HG02870 (cell line): ENCODE data around the gene CSF3R.

Experiments
- ATAC-seq: cut with Tn5 transposase; IDR thresholded peaks from one replicate; pipeline ENCODE4 v1.9.1; 2021; ENCODE audit warnings: mild to moderate bottlenecking, moderate library complexity; ENCODE audit not compliant: unreplicated experiment

Gene CSF3R

GRCh38 chr1:36482724-36483388 is at the start of gene CSF3R:
CSF3R (minus strand) TSS chr1:36482913; CDS start chr1:36479496, 3,417 bp downstream.
- no peak for ATAC-seq

DNA sequence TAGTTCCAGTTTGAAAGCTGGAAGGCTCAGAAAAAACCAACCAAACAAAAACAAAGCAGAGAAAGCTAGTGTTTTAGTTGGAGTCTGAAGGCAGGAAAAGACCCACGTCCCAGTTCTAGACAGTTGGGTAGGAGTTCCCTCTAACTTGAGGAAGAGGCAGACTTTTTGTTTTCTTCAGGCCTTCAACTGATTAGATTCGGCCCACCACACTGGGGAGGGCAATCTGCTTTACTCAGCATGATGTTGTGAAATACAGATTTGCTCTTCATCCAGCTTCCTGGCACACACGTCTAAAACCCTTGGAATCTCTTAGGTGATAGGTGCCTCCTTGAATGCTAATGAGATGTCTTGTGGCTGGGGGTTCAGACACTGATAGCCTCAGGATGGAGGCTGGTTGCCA is 49.1 kb upstream of the CSF3R start:
- no peak for ATAC-seq

DNA sequence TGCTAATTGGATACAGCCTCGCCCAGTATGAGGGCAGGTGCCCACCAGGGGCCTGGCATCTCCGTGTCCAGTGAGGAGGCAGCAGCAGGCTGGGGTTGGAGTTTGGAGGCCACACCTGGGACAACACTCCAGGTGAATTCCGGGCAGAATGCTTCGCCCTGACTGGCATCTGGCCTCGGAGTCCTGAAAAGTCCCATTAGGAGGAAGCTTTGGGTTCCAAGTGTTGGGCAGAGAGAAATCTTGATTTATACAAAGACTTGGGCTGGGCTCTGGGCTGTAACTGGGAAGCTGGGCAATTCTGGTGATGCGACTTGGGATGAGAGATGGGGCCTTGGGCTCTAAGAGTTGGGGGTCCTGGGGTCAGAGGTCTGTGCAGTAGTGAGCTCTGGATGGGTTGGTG is 48.1 kb upstream of the CSF3R start:
- no peak for ATAC-seq

DNA sequence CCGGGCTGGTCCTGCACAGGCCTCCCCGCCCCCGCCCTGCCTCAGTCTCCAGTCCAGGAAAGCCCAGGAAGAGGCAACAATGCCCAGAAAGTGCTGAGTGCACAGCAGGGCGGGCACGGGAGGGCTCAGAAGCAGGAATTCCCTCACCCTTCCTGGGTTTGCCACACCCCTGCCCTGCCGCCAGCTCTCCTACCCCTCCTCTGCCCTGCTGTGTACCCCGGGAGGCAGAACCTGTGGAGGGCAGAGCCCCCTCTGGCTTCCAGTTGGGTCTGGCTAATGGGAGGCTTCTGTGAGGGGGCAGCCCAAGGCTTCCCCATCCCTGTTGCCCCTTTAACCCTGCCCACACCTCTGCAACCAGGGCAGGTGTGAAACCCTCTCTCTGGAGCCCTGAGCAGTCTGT is 47.5 kb upstream of the CSF3R start:
- no peak for ATAC-seq

- no peak for ATAC-seq
These were observed 47.1 kb upstream of the CSF3R start for GRCh38 chr1:36529769-36530260.

DNA sequence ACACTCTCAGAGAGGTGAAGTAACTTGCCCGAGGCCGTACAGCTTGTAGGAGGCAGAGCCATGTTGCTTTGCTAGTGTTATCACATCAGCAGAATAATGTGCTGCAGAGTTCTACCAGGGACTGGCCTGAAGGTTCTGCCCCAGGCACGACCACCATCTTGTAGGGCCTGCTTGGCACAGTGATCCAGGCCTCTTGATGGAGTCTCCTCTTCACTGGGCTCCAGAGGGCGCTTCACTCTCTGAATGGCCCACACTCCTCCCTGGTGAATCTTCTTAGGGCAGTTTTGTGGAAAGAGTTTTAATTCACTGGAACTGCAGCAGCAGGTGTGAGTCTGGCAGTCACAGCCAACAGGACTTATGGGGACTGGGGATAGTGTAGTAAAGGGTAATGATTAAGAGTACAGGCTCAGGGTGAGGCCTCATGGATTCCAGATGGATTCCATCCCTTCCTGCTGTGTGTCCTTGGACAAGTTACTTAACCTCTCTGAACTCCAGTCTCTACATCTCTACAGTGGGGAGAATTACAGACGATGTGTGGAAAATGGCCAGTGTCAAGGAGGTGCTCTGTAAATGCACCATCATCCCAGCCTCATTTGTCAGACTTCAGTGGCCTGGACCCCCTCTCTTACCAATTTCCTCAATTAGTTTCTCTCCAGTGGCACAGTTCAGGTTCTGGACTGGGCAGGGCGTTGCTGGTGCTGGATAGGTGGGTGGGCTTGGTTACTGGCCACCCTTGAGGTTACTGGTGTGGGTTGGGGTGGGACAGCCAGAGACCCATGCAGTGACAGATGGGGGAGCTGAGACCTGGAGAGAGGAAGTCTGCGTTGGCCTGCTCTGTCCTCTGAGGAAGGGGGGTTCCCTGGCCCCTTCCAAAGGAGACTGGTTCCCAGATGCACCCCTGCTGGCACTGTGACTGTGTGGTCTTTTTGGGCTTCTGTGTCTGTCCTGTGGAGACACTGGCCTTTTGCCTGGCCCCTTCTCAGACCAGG is 45.9 kb upstream of the CSF3R start:
- no peak for ATAC-seq

DNA sequence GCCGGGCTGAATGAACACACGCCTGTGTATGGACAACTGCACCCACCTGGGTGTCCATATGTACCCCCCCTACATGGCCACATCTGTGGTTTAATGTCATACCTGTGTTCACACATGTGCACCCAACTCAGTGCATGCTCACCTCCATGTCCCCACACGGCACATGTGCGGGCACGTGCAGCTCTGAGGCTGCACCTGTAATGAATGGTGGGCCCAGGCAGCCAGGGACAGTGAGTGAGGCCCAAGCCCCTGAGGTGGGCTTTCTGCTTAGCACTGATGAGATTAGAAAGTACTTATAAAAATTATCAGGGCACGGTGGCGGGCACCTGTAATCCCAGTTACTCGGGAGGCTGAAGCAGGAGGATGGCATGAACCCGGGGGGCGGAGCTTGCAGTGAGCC is 42.5 kb upstream of the CSF3R start:
- no peak for ATAC-seq

- no peak for ATAC-seq
These were observed 41.8 kb upstream of the CSF3R start for GRCh38 chr1:36524359-36525062.

DNA sequence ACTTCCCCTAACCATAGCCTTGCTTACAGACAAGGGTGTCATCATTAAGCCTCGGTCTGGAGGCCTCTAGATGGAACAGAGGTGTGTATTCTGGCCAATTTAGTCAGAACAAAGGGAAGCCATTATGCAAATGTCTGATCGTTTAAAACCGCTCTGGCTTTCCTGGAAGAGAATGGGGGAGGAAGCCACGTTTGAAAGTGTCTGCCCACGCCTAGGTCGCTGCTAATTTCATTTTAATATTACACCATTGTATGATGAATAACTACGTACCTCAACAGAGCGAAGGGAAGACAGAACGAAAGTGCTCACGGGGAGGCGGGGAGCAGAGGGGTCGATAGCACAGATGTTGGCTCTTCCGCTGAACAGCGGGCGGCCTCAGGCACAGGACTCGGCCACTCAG is 41.1 kb upstream of the CSF3R start:
- ATAC-seq = no peak

- no peak for ATAC-seq
These were observed 40.5 kb upstream of the CSF3R start for GRCh38 chr1:36523230-36523495.

DNA sequence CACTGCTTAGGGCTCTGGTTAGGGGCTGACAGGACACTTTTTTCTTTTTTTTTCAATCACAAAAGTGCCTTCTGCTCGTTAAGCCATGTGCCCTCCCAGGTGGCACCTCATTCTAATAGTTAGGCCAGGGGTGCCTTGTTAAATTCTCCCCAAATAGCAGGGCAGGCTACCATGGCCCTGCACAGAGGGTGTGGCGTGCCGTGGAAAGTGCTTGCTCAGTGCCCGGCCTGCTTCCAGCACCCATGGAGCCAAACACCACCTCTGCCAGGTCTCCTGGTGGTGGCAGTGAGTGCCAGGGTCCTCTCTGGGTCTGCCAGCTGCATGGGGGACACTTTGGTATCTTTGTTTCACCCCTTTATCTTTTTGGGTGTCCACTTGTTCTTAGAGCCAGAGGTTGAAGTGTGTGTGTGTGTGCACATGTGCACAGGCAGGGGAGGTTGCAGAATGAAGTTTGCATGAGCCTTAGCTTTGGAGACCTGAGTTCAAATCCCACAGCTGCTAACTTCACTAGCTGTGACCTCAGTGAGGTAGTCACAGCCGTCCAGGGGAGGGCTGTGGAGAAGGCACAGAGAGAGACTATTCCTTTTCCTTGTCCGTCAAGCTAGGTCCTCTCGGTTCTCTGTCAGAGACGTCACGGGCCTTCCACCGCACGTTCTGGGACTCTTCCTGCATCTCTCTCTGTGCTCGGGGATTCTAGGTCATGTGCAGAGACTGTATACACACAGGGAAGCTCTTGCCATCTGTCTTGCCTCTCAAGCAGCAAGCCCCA is 39.9 kb upstream of the CSF3R start:
- ATAC-seq = no peak

GRCh38 chr1:36522021-36522420 is 39.3 kb upstream of the CSF3R start:
- ATAC-seq = no peak

GRCh38 chr1:36520771-36521420 is 38.2 kb upstream of the CSF3R start:
- ATAC-seq = no peak

DNA sequence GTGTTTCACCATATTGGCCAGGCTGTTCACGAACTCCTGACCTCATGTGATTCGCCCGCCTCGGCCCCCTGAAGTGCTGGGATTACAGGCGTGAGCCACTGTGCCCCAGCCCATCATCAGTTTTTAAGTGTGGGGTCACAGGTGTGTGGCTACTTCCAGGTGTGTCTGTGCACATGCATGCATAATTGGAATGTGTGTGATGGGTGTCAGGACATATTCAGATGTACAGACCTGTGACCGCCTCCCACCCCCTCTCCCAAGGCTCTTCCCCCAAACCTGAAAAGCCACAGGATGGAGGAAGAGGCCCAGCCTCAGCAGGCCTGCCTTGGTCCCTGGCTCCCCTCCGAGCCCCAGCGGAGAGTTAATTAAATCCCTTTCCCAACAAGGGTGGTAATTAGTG is 37.3 kb upstream of the CSF3R start:
- ATAC-seq = no peak

- ATAC-seq = no peak
These were observed 34.5 kb upstream of the CSF3R start for GRCh38 chr1:36517011-36517771.

GRCh38 chr1:36516372-36517010 is 33.8 kb upstream of the CSF3R start:
- no peak for ATAC-seq

DNA sequence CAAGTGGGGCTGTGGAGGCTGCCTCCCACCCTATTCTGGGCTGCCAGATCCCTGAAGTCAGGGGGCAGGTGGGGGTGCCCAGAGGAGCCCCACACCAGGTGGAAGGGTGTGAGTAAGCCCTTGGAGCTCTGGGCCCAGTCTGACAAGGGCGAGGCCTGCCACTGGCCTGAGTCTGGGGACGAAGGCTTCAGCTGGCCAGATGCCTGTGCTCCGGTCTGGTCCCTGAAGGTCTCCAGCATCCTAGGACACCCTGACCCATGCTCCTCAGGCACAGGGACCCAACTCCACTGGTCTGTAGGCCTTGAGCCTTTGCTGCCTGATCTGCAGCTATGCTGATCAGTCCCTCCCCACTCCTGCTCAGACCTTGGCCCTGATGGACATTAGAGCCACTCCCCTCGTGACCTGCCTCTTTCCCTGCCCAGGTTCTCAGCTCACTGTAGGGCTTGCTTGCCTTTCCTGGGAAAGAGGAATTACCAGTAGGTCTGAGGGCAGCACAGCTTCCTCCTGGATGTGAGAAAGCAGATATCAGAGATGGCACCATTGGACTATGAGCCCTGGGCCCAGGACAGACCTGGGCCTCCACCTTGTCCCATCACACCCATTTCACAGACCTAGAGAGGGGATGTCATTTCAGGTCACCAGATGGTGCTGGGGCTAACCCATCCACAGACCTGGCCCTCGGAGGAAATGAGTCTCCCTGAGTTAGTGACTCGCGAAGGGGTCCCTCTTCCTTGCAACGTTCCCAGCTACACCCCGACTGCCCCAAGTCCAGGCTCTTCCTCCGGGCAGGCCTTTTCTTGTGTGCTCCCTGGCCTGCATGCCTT is 32.8 kb upstream of the CSF3R start:
- no peak for ATAC-seq

DNA sequence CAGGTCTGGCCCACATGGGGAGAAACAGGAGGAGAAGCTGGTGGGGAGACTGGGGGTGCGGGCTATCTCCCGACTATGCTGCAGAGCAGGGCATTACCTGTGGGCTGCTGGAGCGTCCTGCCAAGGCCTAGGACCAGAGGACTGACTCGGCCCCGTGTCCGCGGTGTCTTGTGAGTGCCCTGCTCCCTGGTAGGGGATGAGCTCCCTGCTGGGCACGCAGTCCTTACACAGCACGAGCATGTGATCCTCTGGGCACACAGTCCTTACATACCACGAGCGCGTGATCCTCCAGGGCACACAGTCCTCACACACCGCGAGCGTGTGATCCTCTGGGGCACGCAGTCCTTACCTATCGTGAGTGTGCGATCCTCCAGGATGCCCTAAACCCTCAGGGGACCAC is 31.8 kb upstream of the CSF3R start:
- no peak for ATAC-seq
